Esophagus (tissue), 2 donors: ENCODE results near the gene EXOSC10. TPM values are rescaled to one million over a fixed set of nuclear protein-coding genes. Genes with fewer than 3 reads are reported as not detected.
"Not testable (repeated sequence)": the region's sequence is repeated elsewhere in the genome, so short reads cannot be mapped to it uniquely, and the experiment has no call there.

Source experiments
- H3K27ac ChIP-seq, 2 donors: one replicate each; pipeline ENCODE4 v1.5.1; 2013; ENCODE audit warnings: low read depth in 2 of 2, mild to moderate bottlenecking in 2 of 2, inconsistent platforms in 1 of 2, low read length in 1 of 2, moderate library complexity in 1 of 2
- H3K27me3 ChIP-seq, 2 donors: one replicate each; pipeline ENCODE4 v1.6.1; 2013; ENCODE audit warnings: low read length in 2 of 2, control low read depth in 1 of 2, mild to moderate bottlenecking in 1 of 2; ENCODE audit not compliant: insufficient read depth in 2 of 2, control insufficient read depth in 1 of 2
- H3K36me3 ChIP-seq, 2 donors: one replicate each; pipeline ENCODE4 v1.6.1; 2013; ENCODE audit warnings: low read length in 1 of 2; ENCODE audit not compliant: control insufficient read depth in 2 of 2, insufficient read depth in 2 of 2
- H3K4me1 ChIP-seq, 2 donors: one replicate each; pipeline ENCODE4 v1.6.1; 2013; ENCODE audit warnings: low read length in 1 of 2; ENCODE audit not compliant: control insufficient read depth in 2 of 2, insufficient read depth in 2 of 2
- H3K4me3 ChIP-seq, 2 donors: one replicate each; pipeline ENCODE4 v1.5.1; 2013; ENCODE audit warnings: low read length in 2 of 2, mild to moderate bottlenecking in 2 of 2, low read depth in 1 of 2, moderate library complexity in 1 of 2
- H3K9me3 ChIP-seq, 2 donors: one replicate each; pipeline ENCODE4 v1.6.1; 2013; ENCODE audit warnings: mild to moderate bottlenecking in 2 of 2, low read depth in 1 of 2, low read length in 1 of 2, moderate library complexity in 1 of 2; ENCODE audit not compliant: control insufficient read depth in 2 of 2, insufficient read depth in 1 of 2
- WGBS, 2 donors: extraction: QIAGEN DNeasy Blood & Tissue Kit; methylation state at CpG; one replicate each; pipeline ENCODE4 v1.1.7; 2013; 5-methylcytosine and 5-hydroxymethylcytosine counted together
- polyA plus RNA-seq, 2 donors: library from polyadenylated mRNA; stranded (reverse); fragments of 200-250 nt; gene quantifications; one replicate each; pipeline ENCODE4 v1.2.3, GENCODE V29; 2013
- donor health status: healthy with polysubstance abuse.
- donor health status: Bipolar disorder and iron deficiency.

EXOSC10 gene
- polyA plus RNA-seq, 2 donors: 30.7 to 35.1 TPM

- Histone ChIP-seq H3K27ac (no peak overlapping the region), H3K36me3 (peaks cover 16 to 23% of the 10 kb centered on the region in 2 donors)
Observed at GRCh38 chr1:11064942-11065341, 34.7 kb downstream of the EXOSC10 start.

GRCh38 chr1:11063937-11064537 lies 35.6 kb downstream of the EXOSC10 start:
- H3K9me3 ChIP-seq, H3K27ac ChIP-seq, H3K4me1 ChIP-seq, H3K4me3 ChIP-seq, H3K27me3 ChIP-seq: not testable (repeated sequence)
- WGBS, 2 donors: 86 to 88% methylated on average over 18 of the region's 18 CpGs
- H3K36me3 ChIP-seq: peaks cover 9 to 21% of the 10 kb centered on the region in 2 donors

More at GRCh38 chr1:11064942-11065341, 34.7 kb downstream of the EXOSC10 start:
- no peaks in the 10 kb centered on the region for H3K9me3 ChIP-seq
- 98% methylated on average over 3 of the region's 3 CpGs for WGBS, 2 donors
- H3K4me3 ChIP-seq: no peak overlapping the region
- H3K4me1 ChIP-seq: peaks cover 0 to 3% of the 10 kb centered on the region in 2 donors
- H3K27me3 ChIP-seq: no peaks in the 10 kb centered on the region

- Histone ChIP-seq H3K36me3 (peaks cover 6 to 11% of the 10 kb centered on the region in 2 donors), H3K27ac (no peak overlapping the region), H3K9me3 (no peaks in the 10 kb centered on the region), H3K27me3 (no peaks in the 10 kb centered on the region), H3K4me1 (peaks cover 3 to 13% of the 10 kb centered on the region in 2 donors), H3K4me3 (no peak overlapping the region)
- 57 to 60% methylated on average over 3 of the region's 3 CpGs for WGBS, 2 donors
Observed at GRCh38 chr1:11062965-11063401, 36.7 kb downstream of the EXOSC10 start.

- no peaks in the 10 kb centered on the region for H3K9me3 ChIP-seq
- peaks cover 3 to 13% of the 10 kb centered on the region in 2 donors for H3K4me1 ChIP-seq
- no peak overlapping the region for H3K27ac ChIP-seq
- H3K4me3 ChIP-seq: no peak overlapping the region
- peaks cover 2 to 7% of the 10 kb centered on the region in 2 donors for H3K36me3 ChIP-seq
- no peaks in the 10 kb centered on the region for H3K27me3 ChIP-seq
- 71 to 73% methylated on average over 5 of the region's 5 CpGs for WGBS, 2 donors
Observed at GRCh38 chr1:11061652-11062365, 37.9 kb downstream of the EXOSC10 start.

GRCh38 chr1:11059968-11060830 lies 39.5 kb downstream of the EXOSC10 start, which contains the start of gene SRM:
Gene SRM (minus strand): TSS chr1:11060018. CDS start chr1:11059943, 75 bp downstream.
- peak within 1 kb of the TSS; percentile 75 to 93 for H3K4me3 ChIP-seq
- H3K36me3 ChIP-seq: peaks cover 9 to 12% of the 10 kb centered on the region in 2 donors
- H3K27me3 ChIP-seq: no peaks in the 10 kb centered on the region
- H3K9me3 ChIP-seq: no peaks in the 10 kb centered on the region
- peaks cover 3 to 13% of the 10 kb centered on the region in 2 donors for H3K4me1 ChIP-seq
- 0 to 1% methylated on average over 47 to 83 of the region's 83 CpGs for WGBS, 2 donors
- H3K27ac ChIP-seq: peak within 1 kb of the TSS; percentile 66 to 77

- Histone ChIP-seq H3K4me3 (peak overlapping the region; percentile 75 to 90), H3K27ac (no peak overlapping the region)
Observed at GRCh38 chr1:11059155-11059967, 40.3 kb downstream of the EXOSC10 start.

GRCh38 chr1:11058595-11059154 lies 41.0 kb downstream of the EXOSC10 start:
- Histone ChIP-seq H3K4me3 (peak overlapping the region; percentile 75 to 90), H3K9me3 (no peaks in the 10 kb centered on the region), H3K27me3 (no peaks in the 10 kb centered on the region), H3K36me3 (peaks cover 12 to 14% of the 10 kb centered on the region in 2 donors), H3K4me1 (peaks cover 3 to 13% of the 10 kb centered on the region in 2 donors), H3K27ac (no peak overlapping the region)
- 33 to 36% methylated on average over 28 of the region's 28 CpGs for WGBS, 2 donors

More at GRCh38 chr1:11059155-11059967, 40.3 kb downstream of the EXOSC10 start:
- Histone ChIP-seq H3K9me3 (no peaks in the 10 kb centered on the region), H3K27me3 (no peaks in the 10 kb centered on the region), H3K36me3 (peaks cover 12% of the 10 kb centered on the region in 2 donors), H3K4me1 (peaks cover 3 to 13% of the 10 kb centered on the region in 2 donors)
- WGBS, 2 donors: 1 to 3% methylated on average over 54 to 72 of the region's 72 CpGs

GRCh38 chr1:11058026-11058425 lies 41.6 kb downstream of the EXOSC10 start:
- H3K4me3 ChIP-seq: no peak overlapping the region
- H3K36me3 ChIP-seq: peaks cover 12 to 14% of the 10 kb centered on the region in 2 donors
- 89% methylated on average over 14 of the region's 14 CpGs for whole genome bisulfite sequencing, 2 donors
- H3K27me3 ChIP-seq: no peaks in the 10 kb centered on the region
- H3K4me1 ChIP-seq: peaks cover 3 to 13% of the 10 kb centered on the region in 2 donors
- H3K9me3 ChIP-seq: no peaks in the 10 kb centered on the region
- no peak overlapping the region for H3K27ac ChIP-seq
